Measurements from ENCODE around the gene CYLD.

The CYLD gene

DNA sequence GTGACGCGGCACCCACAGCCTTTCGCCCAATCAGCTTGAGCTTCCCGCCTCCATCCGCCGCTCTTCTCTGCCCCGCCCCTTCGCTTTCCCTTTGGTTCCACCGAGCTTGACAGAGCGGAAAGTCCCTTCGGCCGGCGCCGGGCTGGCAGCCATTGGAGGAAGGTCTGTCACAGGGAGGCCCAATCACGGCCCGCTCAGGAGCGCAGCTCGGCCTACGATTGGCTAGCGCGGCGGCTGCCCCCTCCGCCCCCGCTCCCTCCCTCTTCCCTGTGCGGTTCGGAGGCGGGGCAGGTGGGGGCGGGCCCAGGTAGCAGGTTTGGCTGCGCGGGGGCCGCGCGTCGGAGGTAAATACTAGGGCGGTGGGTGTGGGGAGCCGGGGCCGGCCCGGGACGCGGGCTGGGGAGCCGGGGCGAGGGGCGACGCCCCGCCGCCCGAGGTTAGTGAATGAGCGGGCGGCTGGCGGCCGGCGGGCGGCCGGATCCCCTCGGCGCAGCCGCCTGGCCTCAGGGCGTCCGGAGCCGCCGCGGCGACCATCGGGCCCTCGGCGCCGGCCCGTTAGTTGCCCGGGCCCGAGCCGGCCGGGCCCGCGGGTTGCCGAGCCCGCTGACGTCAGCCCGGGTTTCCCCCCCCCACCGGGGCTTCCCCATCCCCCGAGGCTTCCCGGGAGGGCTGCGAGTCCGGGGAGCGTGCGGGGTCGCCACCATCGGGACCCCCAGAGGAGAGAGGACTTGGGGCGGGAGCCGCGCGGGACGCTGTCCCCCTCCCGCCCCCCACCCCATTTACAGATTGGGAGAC lies at the start of gene CYLD:
Gene CYLD, plus strand, starts transcription at position 306 of the 795 bp plus-strand sequence. CDS start 7,613 bp downstream, outside the sequence.
- Histone ChIP-seq H3K4me1 (ENCODE audit: control insufficient read depth, insufficient read depth, low read length) (peaks cover 6% of the 10 kb centered on the region), H3K27ac (ENCODE audit: low read length) (peak within 1 kb of the TSS; percentile 79), H3K27me3 (ENCODE audit: control insufficient read depth in 1 of 2, insufficient read depth in 2 of 2, low read length in 2 of 2) (no peaks in the 10 kb centered on the region), H3K4me3 (ENCODE audit: low read length in 2 of 2) (peak within 1 kb of the TSS; percentile 86 to 91), H3K9me3 (ENCODE audit: control insufficient read depth in 2 of 2, low read length in 2 of 2) (no peaks in the 10 kb centered on the region), H3K36me3 (ENCODE audit: control insufficient read depth in 2 of 2, insufficient read depth in 2 of 2, low read length in 2 of 2) (peaks cover 0 to 3% of the 10 kb centered on the region in 2 donors), H3K9ac (ENCODE audit: low read length in 2 of 2) (peak within 1 kb of the TSS; percentile 93 to 95)

GRCh38 chr16:50692644-50692998 lies 49.3 kb upstream of the CYLD start:
- no peaks in the 10 kb centered on the region for H3K36me3 ChIP-seq (ENCODE audit: control insufficient read depth in 2 of 2, insufficient read depth in 2 of 2, low read length in 2 of 2)
- H3K9ac ChIP-seq (ENCODE audit: low read length in 2 of 2): no peak overlapping the region
- H3K9me3 ChIP-seq (ENCODE audit: control insufficient read depth in 2 of 2, low read length in 2 of 2): no peaks in the 10 kb centered on the region
- H3K27ac ChIP-seq (ENCODE audit: low read length): no peak overlapping the region
- H3K4me1 ChIP-seq (ENCODE audit: control insufficient read depth, insufficient read depth, low read length): peaks cover 24% of the 10 kb centered on the region
- no peak overlapping the region for H3K4me3 ChIP-seq (ENCODE audit: low read length in 2 of 2)
- H3K27me3 ChIP-seq (ENCODE audit: control insufficient read depth in 1 of 2, insufficient read depth in 2 of 2, low read length in 2 of 2): no peaks in the 10 kb centered on the region

- Histone ChIP-seq H3K9ac (ENCODE audit: low read length in 2 of 2) (peak within 1 kb of the TSS; percentile 42 to 43), H3K27ac (ENCODE audit: low read length) (no peak within 1 kb of the TSS), H3K27me3 (ENCODE audit: control insufficient read depth in 1 of 2, insufficient read depth in 2 of 2, low read length in 2 of 2) (no peaks in the 10 kb centered on the region)
Measured at GRCh38 chr16:50692999-50693781, 48.7 kb upstream of the CYLD start, which contains the start of gene NOD2. NOD2 (plus strand) TSS chr16:50693606; CDS start chr16:50699496, 5,890 bp downstream.

DNA sequence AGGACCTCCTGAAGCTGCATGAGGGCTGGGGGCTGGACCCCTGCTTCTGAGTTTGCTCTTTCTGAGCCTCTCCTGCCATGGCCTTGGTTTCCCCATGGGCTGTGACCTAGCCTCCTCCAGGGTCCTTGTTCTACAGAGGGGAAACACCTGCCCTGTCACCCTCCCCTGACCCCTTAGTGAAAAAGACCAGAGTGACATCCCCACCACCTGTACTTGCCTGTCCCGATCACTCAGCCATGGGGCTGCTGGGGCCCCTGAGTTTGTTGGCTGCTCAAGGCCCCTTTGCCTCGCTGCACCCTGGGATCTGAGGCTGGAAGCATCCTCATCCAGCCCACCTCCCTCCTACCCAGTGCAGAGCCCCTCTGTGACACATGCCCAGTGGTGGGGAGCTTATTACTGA lies 47.7 kb upstream of the CYLD start:
- no peak overlapping the region for H3K9ac ChIP-seq (ENCODE audit: low read length in 2 of 2)
- H3K36me3 ChIP-seq (ENCODE audit: control insufficient read depth in 2 of 2, insufficient read depth in 2 of 2, low read length in 2 of 2): no peaks in the 10 kb centered on the region
- H3K27ac ChIP-seq (ENCODE audit: low read length): no peak overlapping the region
- no peaks in the 10 kb centered on the region for H3K9me3 ChIP-seq (ENCODE audit: control insufficient read depth in 2 of 2, low read length in 2 of 2)
- H3K27me3 ChIP-seq (ENCODE audit: control insufficient read depth in 1 of 2, insufficient read depth in 2 of 2, low read length in 2 of 2): no peaks in the 10 kb centered on the region
- peaks cover 32% of the 10 kb centered on the region for H3K4me1 ChIP-seq (ENCODE audit: control insufficient read depth, insufficient read depth, low read length)
- H3K4me3 ChIP-seq (ENCODE audit: low read length in 2 of 2): peak overlapping the region in 1 of 2 donors; percentile 69

More at GRCh38 chr16:50692999-50693781, 48.7 kb upstream of the CYLD start, which contains the start of gene NOD2:
- peak within 1 kb of the TSS; percentile 38 to 69 for H3K4me3 ChIP-seq (ENCODE audit: low read length in 2 of 2)
- no peaks in the 10 kb centered on the region for H3K9me3 ChIP-seq (ENCODE audit: control insufficient read depth in 2 of 2, low read length in 2 of 2)
- peaks cover 29% of the 10 kb centered on the region for H3K4me1 ChIP-seq (ENCODE audit: control insufficient read depth, insufficient read depth, low read length)
- no peaks in the 10 kb centered on the region for H3K36me3 ChIP-seq (ENCODE audit: control insufficient read depth in 2 of 2, insufficient read depth in 2 of 2, low read length in 2 of 2)

GRCh38 chr16:50695017-50696000 lies 46.6 kb upstream of the CYLD start:
- Histone ChIP-seq H3K9ac (ENCODE audit: low read length in 2 of 2) (no peak overlapping the region), H3K36me3 (ENCODE audit: control insufficient read depth in 2 of 2, insufficient read depth in 2 of 2, low read length in 2 of 2) (no peaks in the 10 kb centered on the region), H3K27me3 (ENCODE audit: control insufficient read depth in 1 of 2, insufficient read depth in 2 of 2, low read length in 2 of 2) (no peaks in the 10 kb centered on the region), H3K27ac (ENCODE audit: low read length) (no peak overlapping the region), H3K4me1 (ENCODE audit: control insufficient read depth, insufficient read depth, low read length) (peaks cover 32% of the 10 kb centered on the region), H3K4me3 (ENCODE audit: low read length in 2 of 2) (no peak overlapping the region), H3K9me3 (ENCODE audit: control insufficient read depth in 2 of 2, low read length in 2 of 2) (no peaks in the 10 kb centered on the region)

DNA sequence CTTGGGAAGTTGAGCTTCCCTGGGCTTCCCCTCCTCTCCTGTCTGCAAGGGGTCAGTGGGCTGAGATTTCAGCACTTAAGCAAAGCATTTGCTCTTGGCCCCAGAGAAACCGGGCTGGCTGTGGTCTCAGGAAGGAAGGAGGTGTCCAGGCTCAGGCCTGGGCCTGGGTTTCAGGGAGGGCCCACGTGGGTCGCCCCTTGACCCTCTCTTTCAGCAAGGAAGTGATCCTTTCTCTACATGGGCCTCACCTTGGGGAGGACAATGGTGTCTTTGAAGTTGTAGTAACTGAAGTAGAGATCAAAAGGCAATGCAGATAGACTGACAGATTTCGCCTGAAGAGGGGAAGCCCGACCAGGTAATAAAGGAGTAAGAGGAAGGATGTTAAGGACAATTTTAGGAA lies 45.8 kb upstream of the CYLD start:
- Histone ChIP-seq H3K27ac (ENCODE audit: low read length) (no peak overlapping the region), H3K9me3 (ENCODE audit: control insufficient read depth in 2 of 2, low read length in 2 of 2) (no peaks in the 10 kb centered on the region), H3K27me3 (ENCODE audit: control insufficient read depth in 1 of 2, insufficient read depth in 2 of 2, low read length in 2 of 2) (no peaks in the 10 kb centered on the region), H3K4me3 (ENCODE audit: low read length in 2 of 2) (no peak overlapping the region), H3K36me3 (ENCODE audit: control insufficient read depth in 2 of 2, insufficient read depth in 2 of 2, low read length in 2 of 2) (no peaks in the 10 kb centered on the region), H3K9ac (ENCODE audit: low read length in 2 of 2) (no peak overlapping the region), H3K4me1 (ENCODE audit: control insufficient read depth, insufficient read depth, low read length) (peaks cover 32% of the 10 kb centered on the region)

DNA sequence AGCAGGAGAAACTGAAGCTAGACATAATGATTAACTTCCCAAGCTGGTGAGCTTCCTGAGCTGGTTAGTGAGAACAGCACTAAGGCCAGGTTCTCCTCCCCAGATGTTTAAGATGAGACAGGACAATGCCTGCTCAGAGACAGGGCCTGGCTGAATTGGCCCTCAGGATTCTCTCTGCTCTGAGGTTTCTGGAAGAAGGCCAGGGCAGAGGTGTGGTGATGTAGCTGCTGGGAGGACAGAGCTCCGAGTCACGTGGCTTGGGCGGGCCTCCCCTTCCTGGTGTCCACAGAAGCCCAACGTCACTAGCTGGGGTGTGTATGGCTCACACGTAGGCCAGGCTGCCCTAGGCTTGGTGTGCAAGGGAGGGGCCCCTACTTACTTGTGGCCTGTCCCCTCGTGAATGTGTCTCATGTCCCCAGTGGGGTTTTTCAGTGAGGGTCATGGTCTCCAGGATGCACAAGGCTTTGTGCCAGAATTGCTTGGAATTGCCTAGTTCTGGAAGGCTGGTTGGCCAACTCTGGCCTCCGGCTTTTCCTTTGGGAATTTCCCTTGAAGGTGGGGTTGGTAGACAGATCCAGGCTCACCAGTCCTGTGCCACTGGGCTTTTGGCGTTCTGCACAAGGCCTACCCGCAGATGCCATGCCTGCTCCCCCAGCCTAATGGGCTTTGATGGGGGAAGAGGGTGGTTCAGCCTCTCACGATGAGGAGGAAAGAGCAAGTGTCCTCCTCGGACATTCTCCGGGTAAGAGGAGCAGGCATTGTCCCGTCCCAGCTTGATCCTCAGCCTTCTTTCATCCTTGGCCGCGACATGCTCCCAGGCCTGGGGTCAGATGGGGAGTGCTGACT lies 45.1 kb upstream of the CYLD start:
- no peak overlapping the region for H3K9ac ChIP-seq (ENCODE audit: low read length in 2 of 2)
- H3K9me3 ChIP-seq (ENCODE audit: control insufficient read depth in 2 of 2, low read length in 2 of 2): no peaks in the 10 kb centered on the region
- H3K27ac ChIP-seq (ENCODE audit: low read length): no peak overlapping the region
- H3K4me1 ChIP-seq (ENCODE audit: control insufficient read depth, insufficient read depth, low read length): peaks cover 32% of the 10 kb centered on the region
- no peak overlapping the region for H3K4me3 ChIP-seq (ENCODE audit: low read length in 2 of 2)
- H3K36me3 ChIP-seq (ENCODE audit: control insufficient read depth in 2 of 2, insufficient read depth in 2 of 2, low read length in 2 of 2): no peaks in the 10 kb centered on the region
- no peaks in the 10 kb centered on the region for H3K27me3 ChIP-seq (ENCODE audit: control insufficient read depth in 1 of 2, insufficient read depth in 2 of 2, low read length in 2 of 2)

- peak overlapping the region; percentile 75 to 81 for H3K4me3 ChIP-seq (ENCODE audit: low read length in 2 of 2)
Measured at GRCh38 chr16:50697421-50697715, 44.5 kb upstream of the CYLD start.

DNA sequence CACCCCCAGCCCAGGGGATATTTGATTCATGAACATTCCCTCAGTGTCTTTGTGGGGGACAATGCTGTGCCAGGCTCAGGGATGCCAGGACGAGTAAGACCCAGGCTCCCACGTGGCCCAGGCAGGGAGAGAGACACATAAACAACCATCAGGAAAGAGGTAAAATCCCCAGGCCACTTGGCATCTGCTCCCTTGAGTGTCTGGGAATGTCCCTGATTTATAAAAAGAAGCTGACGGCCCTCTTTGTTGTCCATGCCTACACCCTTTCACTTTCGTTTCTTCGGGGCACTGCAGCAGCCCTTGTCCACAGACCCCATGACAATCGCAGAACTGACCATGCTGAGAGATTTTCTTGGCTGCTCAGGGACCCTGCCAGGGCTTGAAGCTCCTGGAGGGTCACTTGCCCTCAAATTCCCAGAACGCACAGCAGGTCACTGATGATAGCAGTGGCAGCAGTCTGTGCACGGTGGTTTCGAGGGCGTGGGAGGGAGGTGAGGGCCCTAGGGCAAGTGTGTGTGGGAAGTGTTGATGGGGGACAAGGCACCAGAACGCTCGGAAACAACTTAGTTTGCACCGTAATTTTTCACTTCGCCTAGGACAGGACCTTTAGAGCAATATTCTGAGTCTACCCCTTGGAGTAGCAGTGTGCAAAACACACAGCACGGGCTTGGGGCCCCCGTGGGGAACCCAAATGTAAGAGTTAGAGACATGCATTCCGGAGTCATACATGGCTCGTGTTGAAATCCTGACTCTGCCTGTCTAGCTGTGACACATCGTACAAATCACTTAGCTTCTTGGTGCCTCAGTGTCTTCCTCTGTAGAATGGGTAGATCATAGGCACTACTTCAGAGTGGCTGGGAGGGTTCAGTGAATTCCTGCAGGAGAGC lies 43.8 kb upstream of the CYLD start:
- Histone ChIP-seq H3K4me3 (ENCODE audit: low read length in 2 of 2) (peak overlapping the region; percentile 75 to 81), H3K36me3 (ENCODE audit: control insufficient read depth in 2 of 2, insufficient read depth in 2 of 2, low read length in 2 of 2) (no peaks in the 10 kb centered on the region), H3K27me3 (ENCODE audit: control insufficient read depth in 1 of 2, insufficient read depth in 2 of 2, low read length in 2 of 2) (no peaks in the 10 kb centered on the region), H3K9me3 (ENCODE audit: control insufficient read depth in 2 of 2, low read length in 2 of 2) (no peaks in the 10 kb centered on the region), H3K27ac (ENCODE audit: low read length) (peak overlapping the region; percentile 49), H3K4me1 (ENCODE audit: control insufficient read depth, insufficient read depth, low read length) (peaks cover 27% of the 10 kb centered on the region), H3K9ac (ENCODE audit: low read length in 2 of 2) (peak overlapping the region; percentile 59 to 64)

More at GRCh38 chr16:50697421-50697715, 44.5 kb upstream of the CYLD start:
- Histone ChIP-seq H3K9me3 (ENCODE audit: control insufficient read depth in 2 of 2, low read length in 2 of 2) (no peaks in the 10 kb centered on the region), H3K4me1 (ENCODE audit: control insufficient read depth, insufficient read depth, low read length) (peaks cover 32% of the 10 kb centered on the region), H3K9ac (ENCODE audit: low read length in 2 of 2) (peak overlapping the region in 1 of 2 donors; percentile 59), H3K27me3 (ENCODE audit: control insufficient read depth in 1 of 2, insufficient read depth in 2 of 2, low read length in 2 of 2) (no peaks in the 10 kb centered on the region), H3K27ac (ENCODE audit: low read length) (peak overlapping the region; percentile 49), H3K36me3 (ENCODE audit: control insufficient read depth in 2 of 2, insufficient read depth in 2 of 2, low read length in 2 of 2) (no peaks in the 10 kb centered on the region)

All from stomach smooth muscle (tissue), 2 donors.